HG03439 (cell line): ENCODE data around the gene ZDHHC11B.
"Not testable (repeated sequence)": the region's sequence is repeated elsewhere in the genome, so short reads cannot be mapped to it uniquely, and the experiment has no call there.

ENCODE experiments used
- ATAC-seq: cut with Tn5 transposase; IDR thresholded peaks from one replicate; pipeline ENCODE4 v1.9.1; 2021; ENCODE audit warnings: mild to moderate bottlenecking, moderate library complexity; ENCODE audit not compliant: unreplicated experiment

The ZDHHC11B gene, protein sequence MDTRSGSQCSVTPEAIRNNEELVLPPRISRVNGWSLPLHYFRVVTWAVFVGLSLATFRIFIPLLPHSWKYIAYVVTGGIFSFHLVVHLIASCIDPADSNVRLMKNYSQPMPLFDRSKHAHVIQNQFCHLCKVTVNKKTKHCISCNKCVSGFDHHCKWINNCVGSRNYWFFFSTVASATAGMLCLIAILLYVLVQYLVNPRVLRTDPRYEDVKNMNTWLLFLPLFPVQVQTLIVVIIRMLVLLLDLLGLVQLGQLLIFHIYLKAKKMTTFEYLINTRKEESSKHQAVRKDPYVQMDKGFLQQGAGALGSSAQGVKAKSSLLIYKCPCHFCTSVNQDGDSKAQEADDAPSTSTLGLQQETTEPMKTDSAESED

DNA sequence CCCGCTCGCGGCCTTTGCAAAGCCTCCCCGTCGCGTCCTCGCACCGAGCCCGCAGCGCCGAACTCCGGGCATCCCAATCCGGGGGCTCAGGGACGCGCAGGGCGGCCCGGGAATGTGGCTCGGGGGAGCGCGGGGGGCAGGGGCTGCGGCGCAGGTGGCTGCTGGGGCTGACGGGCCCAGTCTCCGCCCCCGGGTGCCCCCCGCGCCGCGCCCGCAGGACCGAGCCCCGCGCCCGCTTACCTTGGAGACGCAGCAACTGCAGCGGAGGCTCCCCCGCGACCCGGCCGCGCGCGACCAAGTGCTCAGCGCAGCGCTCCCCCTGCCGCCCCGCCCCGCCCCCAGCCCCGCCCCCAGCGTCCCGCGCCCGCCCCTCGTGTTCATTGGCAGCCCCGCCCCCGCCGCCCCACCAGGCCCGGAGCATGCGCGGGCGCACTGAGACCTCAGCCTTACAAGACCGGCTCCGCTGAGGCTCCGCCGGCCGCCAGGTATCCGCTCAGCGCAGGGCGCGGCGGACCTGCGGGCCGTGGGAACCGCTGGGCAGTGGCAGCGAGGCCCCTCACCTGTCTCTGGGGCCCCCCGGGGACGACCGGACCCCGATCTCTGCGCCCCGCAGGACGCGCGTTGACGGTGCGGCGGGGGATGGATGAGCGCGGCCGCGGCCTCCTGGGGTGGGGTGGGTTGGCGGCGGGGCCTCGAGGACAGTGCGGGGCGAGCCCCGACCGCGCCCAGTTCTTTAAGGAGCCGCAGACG lies at the start of gene ZDHHC11B:
Gene ZDHHC11B, minus strand, starts transcription at position 302 of the 750 bp plus-strand sequence. CDS start 17,810 bp downstream, outside the sequence.
- peak; percentile 64 for ATAC-seq

DNA sequence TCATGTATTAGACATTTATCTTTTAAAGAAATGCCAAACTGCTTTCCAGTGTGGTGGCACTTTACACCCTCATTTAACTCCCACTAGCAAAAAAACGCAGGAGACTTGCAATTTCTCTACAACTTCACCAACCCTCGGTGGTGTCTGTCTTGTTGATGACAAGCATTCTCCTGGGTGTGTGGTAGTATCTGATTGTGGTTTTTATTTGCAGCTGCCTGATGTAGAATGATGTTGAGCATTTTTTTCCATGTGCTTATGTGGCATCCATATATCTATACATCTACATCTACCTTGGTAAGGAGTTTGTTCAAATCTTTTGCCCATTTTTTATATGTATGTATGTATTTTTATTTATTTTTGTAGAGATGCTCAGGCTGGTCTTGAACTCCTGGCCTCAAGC lies 49.5 kb upstream of the ZDHHC11B start:
- not testable (repeated sequence) for ATAC-seq

DNA sequence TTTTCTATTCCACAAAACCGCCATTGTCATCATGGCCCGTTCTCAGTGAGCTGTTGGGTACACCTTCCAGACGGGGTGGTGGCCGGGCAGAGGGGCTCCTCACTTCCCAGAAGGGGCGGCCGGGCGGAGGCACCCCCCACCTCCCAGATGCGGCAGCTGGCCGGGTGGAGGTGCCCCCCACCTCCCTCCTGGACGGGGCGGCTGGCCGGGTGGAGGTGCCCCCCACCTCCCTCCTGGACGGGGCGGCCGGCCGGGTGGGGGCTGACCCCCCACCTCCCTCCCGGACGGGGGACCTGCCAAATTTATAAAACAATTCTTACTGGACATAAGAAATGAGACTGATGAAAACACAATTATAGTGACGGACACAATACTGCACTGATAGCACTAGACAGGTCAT lies 43.7 kb upstream of the ZDHHC11B start:
- not testable (repeated sequence) for ATAC-seq

DNA sequence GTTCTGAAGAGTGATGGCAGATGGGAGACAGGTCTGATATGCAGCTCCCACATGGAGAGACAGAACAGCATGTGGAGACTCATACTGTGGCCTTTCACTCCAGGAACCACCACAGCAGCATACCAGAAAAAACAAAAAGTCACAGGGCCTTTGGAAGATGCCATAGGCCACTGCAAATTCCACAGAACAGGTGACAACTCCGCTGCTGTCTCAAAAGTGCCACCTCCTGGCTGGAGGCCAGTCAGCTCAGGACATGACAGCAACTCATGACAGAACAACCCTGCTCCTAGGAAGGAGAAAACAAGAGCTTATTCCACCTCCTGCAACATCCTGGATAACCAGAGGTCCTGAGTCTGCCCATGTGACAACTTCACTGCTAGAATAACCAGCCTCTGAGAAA lies 41.0 kb upstream of the ZDHHC11B start:
- ATAC-seq: not testable (repeated sequence)

DNA sequence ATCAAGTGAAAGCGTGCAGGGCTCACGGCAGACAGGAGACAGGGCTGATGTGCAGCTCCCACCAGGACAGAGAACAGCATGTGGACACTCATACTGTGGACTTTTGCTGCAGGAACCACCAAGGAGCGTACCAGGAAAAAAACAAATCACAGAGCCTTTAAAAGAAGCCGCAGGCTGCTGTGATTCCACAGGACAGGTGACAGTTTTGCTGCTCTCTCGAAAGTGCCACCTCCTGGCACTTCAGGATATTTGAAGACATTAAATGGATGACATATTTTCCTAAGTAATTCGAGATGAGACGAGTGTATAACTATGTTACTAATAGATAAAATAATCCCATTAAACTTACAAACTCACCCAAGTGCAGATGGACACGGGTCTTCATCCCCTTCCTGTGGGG lies 37.0 kb upstream of the ZDHHC11B start:
- ATAC-seq: no peak

DNA sequence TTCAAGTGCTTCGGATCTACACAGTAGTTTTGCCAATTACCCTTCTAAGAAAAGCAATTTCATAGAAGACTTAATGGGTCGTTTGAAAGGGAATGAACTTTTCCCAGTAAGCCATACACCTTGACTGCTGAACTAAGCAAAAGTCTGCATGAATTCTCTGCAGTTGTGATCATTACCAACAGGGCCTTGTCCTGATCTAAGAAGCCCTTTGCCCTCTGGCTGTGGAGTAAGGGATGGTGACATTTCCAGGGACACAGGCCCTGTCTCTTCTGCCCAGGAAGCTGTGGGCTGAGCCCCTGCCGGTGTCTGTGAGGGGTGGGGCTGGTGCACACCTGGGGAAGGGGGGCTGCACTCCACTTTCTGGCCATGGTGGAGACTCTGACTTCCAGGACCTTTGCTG lies 35.7 kb upstream of the ZDHHC11B start:
- ATAC-seq: no peak

DNA sequence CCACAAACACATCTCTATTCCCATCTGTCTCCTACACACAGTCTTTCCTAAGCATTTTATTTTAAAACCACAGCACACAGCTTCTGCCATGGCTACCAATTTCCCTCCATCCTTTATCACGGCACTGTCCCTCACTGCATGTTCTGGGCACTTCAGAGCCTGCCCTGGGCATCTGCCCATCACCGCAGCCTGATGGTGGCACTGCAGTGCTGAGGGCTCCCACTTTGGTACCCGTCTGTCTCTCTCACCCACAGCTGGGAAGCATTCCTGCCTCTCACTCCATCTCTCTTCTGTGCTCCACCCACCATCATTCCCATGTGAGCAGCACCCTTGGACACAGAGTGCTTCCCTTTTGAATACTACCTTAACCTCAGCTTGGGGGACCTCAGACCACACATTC lies 34.5 kb upstream of the ZDHHC11B start:
- ATAC-seq: no peak

DNA sequence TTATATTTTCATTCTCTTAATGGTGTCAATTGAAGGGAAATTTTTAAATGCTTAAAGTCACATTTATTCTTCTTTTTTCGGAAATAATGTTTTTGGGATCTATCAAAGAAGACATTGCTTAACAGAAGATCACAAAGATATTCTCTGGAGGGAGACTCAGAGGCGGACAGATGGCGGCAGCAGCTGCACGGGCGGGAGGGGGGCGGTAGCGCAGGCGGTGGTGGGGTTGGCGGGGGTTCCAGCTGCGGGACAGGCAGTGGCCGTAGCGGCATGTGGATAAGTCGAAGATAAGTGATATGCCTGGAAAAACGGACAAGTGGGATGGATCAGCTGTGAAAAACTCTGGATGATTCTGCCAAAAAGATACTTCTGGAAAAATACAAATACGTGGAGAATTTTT lies 31.6 kb upstream of the ZDHHC11B start:
- ATAC-seq: no peak

DNA sequence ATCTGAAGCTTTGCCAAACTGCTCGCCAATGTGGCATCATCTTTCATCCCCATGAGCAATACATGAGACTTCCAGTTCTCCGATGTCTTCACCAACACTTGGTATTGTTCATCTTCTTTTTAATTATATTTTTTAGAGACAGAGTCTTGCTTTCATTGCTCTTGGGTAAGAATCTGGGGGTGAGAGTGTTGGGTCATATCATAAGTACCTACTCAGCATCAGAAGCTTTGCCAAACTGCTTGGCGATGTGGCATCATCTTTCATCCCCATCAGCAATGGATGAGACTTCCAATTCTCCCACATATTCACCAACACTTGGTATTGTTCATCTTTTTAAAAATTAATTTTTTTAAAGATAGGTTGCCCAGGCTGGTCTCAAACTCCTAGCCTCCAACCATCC lies 30.9 kb upstream of the ZDHHC11B start:
- ATAC-seq: no peak

DNA sequence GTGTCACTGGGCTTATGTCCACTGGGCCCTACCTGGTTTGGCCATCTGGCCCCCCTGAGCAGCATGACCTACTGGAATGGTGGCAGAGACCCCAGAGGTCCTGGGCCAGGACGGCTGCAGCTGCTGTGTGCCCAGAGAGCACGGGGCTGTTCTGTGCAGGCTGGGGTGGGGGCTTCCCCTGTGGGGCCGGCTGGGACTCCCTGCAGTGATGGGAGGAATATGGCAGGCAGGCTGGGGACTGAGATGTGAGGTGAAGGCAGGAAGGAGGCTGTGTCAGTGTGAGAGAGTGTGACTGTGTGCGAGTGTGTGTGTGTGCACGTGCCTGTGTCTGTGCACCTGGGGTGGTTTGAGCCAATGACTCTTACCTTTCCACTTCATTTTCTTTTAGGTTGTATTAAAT lies 29.0 kb upstream of the ZDHHC11B start:
- ATAC-seq: not testable (repeated sequence)

DNA sequence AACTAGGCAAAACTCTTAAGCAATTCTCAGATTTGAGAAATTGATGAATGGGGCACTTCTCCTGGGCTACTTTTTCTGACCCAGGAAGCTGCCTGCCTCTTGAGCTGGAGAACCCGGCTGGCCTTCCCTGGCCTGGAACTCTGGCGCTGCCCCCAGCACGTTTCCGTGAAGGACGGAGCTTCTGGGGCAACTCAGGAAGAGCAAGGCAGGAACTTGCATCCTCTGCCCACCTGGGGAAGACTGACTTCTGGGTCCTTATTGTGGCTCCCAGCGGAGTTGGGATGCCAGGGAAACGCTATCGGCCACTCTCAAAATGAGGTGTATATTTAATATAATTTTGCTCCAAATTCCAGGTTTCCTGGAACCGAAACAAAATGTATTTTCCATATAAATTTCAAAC lies 26.9 kb upstream of the ZDHHC11B start:
- not testable (repeated sequence) for ATAC-seq

DNA sequence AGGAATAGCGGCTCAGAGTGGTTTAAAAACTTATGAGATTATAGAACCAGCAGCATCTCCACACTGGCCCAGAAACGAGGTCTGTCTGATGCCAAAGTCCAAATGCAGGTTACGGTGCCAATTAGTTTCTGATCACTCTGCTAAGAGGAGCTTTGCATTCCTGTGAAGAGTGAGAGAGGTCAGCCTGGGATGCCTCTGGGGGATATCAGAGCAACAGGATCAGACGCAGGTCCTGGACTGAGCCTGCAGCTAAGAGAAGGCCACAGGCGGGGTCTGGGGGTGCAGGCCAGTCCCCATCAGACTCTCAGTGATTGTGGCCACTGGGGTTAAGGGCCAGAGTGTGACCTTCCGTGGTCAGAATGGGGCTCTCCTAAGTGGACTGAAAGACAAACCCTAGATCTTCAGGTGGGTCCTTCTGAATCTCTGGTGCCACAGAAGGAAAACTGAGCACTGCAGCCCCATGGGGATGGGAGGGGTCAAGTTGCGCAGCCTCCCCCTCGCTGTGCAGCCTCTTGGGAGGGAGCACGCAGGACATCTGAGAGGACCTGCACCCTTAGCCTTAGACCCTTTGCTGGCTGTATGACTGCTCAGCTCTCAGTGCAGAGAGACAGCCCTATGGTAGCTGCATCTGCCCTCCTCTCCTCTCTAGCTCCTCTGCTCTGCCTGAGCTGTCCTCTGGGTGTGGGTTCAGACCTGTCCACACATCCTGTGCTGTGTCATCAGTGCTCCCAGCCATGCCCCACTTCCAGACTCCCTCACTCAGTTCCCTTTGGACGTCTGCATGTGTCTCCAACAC lies 23.4 kb upstream of the ZDHHC11B start:
- ATAC-seq: not testable (repeated sequence)

DNA sequence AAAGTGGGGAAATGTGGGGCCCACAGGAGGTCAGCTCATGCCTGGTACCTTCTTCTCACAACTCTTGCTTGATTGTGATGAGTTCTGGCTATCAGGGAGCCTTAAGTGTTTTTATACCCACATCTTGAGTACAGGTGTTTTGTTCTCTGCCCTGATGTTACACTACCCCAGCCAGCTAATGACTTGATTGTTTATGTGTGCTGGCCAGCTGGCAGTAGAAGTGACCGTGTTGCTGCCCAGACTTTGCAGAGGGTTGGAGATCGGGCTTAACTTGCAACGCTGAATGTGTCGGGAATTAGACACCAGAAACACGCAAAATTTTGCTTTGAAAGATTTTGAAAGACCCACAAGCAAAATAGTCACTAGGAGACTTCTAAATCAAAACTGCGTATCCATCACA lies 16.9 kb upstream of the ZDHHC11B start:
- ATAC-seq: no peak

DNA sequence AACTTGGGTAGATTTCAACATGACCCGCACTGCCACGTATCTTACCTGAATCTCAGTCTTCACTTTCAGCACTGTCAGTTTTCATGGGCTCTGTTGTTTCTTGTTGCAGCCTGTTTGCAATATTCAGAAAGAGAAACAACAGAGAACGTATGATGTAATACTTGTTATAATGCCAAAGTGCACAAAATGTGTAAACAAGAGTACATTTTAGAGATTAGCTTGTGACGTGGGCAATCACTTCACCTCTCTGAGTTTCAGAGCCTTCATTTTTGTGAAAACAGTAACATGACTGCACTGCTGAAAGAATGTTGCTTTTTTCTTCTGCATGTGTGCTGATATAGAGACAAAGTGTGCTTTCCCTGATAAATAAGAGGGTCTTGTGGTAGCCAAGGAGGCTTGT lies 16.5 kb upstream of the ZDHHC11B start:
- ATAC-seq: not testable (repeated sequence)

DNA sequence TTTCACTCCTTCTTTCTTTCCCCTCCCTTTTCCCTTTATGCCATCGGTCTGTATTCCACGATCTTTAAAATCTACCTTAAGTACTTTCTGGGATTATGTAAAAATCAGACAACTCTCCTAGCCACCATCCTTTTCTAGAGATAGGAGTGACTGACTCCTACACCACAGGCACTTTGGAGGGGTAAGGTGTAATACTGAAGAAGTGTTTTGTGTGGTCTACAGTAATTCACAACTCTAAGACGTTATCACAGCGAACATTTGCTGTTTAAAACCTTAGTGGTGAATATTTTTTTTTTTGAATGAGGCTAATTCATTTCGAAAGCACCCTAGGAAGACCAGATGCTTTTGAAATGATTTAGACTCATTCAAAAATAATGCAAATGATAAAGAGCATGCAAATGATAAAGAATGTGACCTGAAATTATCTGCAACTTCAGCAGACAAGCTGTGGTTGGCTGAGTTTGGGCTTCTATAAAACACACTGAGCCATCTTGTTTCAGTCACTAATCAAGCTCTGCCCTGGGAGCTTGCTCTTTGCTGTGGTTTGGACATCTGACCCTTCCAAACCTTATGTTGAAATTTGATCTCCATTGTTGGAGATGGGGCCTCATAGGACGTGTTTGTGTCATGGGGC lies 14.1 kb upstream of the ZDHHC11B start:
- not testable (repeated sequence) for ATAC-seq

DNA sequence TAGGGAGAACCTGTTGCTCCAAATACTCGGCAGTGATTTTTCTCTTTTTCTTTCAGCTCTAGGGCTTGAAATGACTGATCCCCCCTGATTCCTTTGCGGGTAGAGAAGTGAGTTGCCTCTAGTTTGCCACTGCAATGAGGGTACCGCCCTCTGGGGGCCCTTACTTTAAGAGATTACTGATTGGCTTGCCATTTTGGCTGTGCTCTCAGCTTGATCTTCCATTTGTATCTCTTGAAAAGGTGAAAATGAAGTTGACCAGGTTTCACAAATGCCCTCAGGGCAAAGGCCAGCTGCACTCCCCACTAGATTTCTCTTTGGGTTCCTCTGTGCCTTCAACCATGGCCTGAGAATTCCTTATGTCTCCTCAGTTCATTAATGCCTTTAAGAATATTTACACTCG lies 13.5 kb upstream of the ZDHHC11B start:
- not testable (repeated sequence) for ATAC-seq

DNA sequence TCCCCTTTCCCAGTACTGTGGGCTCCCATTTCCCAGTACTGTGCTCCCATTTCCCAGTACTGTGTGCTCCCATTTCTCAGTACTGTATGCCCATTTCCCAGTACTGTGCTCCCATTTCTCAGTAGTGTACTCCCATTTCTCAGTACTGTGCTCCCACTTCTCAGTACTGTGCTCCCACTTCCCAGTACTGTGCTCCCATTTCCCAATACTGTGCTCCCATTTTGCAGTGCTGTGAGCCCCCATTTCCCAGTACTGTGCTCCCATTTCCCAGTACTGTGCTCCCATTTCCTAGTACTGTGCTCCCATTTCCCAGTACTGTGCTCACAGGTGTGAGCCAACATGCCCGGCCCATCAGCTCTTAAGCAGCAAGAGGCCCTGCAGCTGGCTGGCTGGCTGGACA lies 11.3 kb upstream of the ZDHHC11B start:
- not testable (repeated sequence) for ATAC-seq

DNA sequence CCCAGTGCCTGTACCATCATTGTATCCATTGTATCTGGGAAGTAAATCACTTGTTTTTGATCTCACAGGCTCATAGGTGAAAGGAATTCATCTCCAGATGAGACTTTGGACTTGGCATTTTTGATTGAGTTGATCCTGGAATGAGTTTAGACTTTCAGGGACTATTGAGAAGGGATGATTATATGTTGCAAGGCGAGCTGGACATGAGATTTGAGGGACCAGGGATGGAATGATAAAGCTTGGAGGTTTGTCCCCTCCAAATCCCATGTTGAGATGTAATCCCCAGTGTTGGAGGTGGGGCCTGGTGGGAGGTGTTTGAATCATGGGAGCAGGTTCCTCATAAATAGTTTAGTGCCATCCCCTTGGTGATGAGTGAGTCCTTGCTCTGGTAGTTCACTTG lies 10.4 kb upstream of the ZDHHC11B start:
- ATAC-seq: not testable (repeated sequence)

DNA sequence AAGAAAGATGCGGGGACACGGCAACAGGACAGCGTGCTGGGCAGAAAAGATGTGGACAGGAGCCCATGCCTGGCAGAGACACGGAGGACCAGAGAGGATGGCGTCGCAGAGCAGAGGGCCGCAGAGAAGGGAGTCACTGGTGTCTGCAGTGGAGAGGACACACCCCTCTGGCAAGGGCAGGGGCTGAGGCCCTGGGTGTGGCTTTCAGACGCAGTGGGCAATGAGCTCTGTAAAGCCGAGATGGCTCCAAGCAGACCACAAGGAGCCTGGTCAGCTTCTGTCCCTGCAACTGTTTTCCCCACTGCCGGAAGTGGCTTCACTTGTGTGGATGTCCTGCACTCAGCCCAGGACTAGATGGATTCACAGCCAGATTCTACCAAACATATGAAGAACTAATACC lies 4.2 kb upstream of the ZDHHC11B start:
- not testable (repeated sequence) for ATAC-seq

DNA sequence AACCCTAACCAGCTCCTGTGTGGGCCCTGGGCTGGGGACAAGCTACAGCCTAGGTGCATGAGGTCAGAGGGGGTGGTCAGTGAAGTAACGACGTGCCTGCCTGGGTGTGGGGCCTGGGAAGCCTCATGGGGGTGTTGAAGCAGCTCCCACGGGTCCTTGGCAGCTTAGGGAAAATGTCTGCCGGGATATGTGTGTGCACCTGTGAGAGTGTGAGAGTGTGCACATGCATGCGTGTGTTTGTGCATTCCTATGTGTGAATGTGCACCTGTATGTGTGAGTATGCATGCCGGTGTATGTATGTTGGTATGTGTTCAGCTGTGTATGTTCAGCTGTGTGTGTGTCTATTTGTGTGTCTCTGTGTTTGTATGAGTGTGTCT lies 3.3 kb upstream of the ZDHHC11B start:
- ATAC-seq: not testable (repeated sequence)
